MCF 10A (cell line): ENCODE data around the gene GOLIM4. TPM values are rescaled to one million over a fixed set of nuclear protein-coding genes. Genes with fewer than 3 reads are reported as not detected.
"Not testable (repeated sequence)": the region's sequence is repeated elsewhere in the genome, so short reads cannot be mapped to it uniquely, and the experiment has no call there.

Experiments
- BruUV-seq: library from RNA; stranded (reverse); fragments of 400-500 nt; replicated peaks from 2 replicates; lab custom pipeline; 2021; lab: Mats Ljungman, UMichigan
- CTCF ChIA-PET: fragments of 300-600 bp; sonication (Branson Sonifier 250); formaldehyde crosslinking; extraction: SDS; loops from one replicate; lab custom pipeline; 2021; ENCODE audit warnings: antibody characterized with exemption, inconsistent platforms; lab: Yijun Ruan, JAX
- POLR2A ChIA-PET: fragments of 300-600, 350-650 bp; sonication (Branson Sonifier 250); formaldehyde crosslinking; extraction: SDS; loops from one replicate; lab custom pipeline; 2020; ENCODE audit warnings: antibody characterized with exemption, inconsistent platforms; lab: Yijun Ruan, JAX
- DNase-seq: peaks from one replicate; pipeline ENCODE4 v3.0.0-alpha.2; 2018; ENCODE audit not compliant: unreplicated experiment
- H3K27ac Mint-ChIP-seq: one replicate; pipeline ENCODE4 v1.8.0; 2022; ENCODE audit warnings: mild to moderate bottlenecking, low read depth, mixed read lengths; ENCODE audit not compliant: unreplicated experiment
- H3K27me3 Mint-ChIP-seq: one replicate; pipeline ENCODE4 v1.8.0; 2022; ENCODE audit warnings: mixed read lengths; ENCODE audit not compliant: insufficient read depth, unreplicated experiment
- H3K36me3 Mint-ChIP-seq: one replicate; pipeline ENCODE4 v1.8.0; 2022; ENCODE audit warnings: mild to moderate bottlenecking, moderate library complexity, mixed read lengths; ENCODE audit not compliant: insufficient read depth, unreplicated experiment
- H3K4me1 Mint-ChIP-seq: one replicate; pipeline ENCODE4 v1.8.0; 2022; ENCODE audit warnings: mixed read lengths; ENCODE audit not compliant: insufficient read depth, unreplicated experiment
- H3K4me3 Mint-ChIP-seq: one replicate; pipeline ENCODE4 v1.8.0; 2022; ENCODE audit warnings: mild to moderate bottlenecking, moderate library complexity, mixed read lengths; ENCODE audit not compliant: unreplicated experiment
- H3K9me3 Mint-ChIP-seq: one replicate; pipeline ENCODE4 v1.8.0; 2022; ENCODE audit warnings: mixed read lengths; ENCODE audit not compliant: unreplicated experiment
- intact Hi-C: fragments of 100-400 bp; cut with micrococcal nuclease; formaldehyde crosslinking; loops from 2 replicates; pipeline ENCODE4 v1.14.1; 2022
- total RNA-seq: library from RNA; stranded (reverse); gene quantifications from 2 replicates; pipeline ENCODE4 v1.2.3, GENCODE V29; 2022
- TF ChIP-seq, protein P1 (sequence below): fragments of 200-600 bp; IDR thresholded peaks from one replicate; pipeline ENCODE4 v1.8.0; 2022; ENCODE audit warnings: antibody characterized with exemption, mild to moderate bottlenecking; ENCODE audit not compliant: unreplicated experiment

The GOLIM4 gene
- total RNA-seq, 1 experiment from 2014 or later: 25.8 TPM

DNA sequence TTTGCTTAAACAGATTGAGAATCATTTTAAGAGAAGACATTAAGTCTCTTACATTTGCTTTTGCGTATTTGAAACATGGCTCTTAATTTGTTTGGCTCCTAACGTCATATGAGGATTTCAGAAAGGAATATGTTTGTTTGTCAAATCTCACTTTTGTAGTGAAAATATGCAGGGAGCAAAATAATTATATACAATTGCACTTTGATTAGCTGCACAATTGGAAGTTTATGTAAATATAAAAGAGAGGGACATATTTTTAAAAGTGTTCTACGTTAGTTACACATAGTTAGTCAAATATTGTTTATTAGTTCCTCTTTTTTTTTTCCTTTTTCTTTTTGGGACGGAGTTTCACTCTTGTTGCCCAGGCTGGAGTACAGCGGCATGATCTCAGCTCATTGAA is 42.7 kb upstream of the GOLIM4 start:
- no peak for DNase-seq
- no peaks in the 10 kb centered on the region for H3K36me3 Mint-ChIP-seq
- H3K27me3 Mint-ChIP-seq: no peaks in the 10 kb centered on the region
- POLR2A ChIA-PET: interaction anchor here (0.7 kb wide), 1 partner anchor 11 kb away, joined by 3 read pairs; no protein-coding TSS in a partner anchor
- H3K27ac Mint-ChIP-seq: no peak overlapping the region
- no peak overlapping the region for H3K4me3 Mint-ChIP-seq
- no TSS peak for BruUV-seq
- CTCF ChIA-PET: interaction anchor here (0.6 kb wide), 1 partner anchor 44 kb away, joined by 3 read pairs; no protein-coding TSS in a partner anchor
- TF ChIP-seq, protein P1, sequence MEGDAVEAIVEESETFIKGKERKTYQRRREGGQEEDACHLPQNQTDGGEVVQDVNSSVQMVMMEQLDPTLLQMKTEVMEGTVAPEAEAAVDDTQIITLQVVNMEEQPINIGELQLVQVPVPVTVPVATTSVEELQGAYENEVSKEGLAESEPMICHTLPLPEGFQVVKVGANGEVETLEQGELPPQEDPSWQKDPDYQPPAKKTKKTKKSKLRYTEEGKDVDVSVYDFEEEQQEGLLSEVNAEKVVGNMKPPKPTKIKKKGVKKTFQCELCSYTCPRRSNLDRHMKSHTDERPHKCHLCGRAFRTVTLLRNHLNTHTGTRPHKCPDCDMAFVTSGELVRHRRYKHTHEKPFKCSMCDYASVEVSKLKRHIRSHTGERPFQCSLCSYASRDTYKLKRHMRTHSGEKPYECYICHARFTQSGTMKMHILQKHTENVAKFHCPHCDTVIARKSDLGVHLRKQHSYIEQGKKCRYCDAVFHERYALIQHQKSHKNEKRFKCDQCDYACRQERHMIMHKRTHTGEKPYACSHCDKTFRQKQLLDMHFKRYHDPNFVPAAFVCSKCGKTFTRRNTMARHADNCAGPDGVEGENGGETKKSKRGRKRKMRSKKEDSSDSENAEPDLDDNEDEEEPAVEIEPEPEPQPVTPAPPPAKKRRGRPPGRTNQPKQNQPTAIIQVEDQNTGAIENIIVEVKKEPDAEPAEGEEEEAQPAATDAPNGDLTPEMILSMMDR: no peak
- no peaks in the 10 kb centered on the region for H3K4me1 Mint-ChIP-seq
- intact Hi-C loops: no loop called here
- no peaks in the 10 kb centered on the region for H3K9me3 Mint-ChIP-seq

DNA sequence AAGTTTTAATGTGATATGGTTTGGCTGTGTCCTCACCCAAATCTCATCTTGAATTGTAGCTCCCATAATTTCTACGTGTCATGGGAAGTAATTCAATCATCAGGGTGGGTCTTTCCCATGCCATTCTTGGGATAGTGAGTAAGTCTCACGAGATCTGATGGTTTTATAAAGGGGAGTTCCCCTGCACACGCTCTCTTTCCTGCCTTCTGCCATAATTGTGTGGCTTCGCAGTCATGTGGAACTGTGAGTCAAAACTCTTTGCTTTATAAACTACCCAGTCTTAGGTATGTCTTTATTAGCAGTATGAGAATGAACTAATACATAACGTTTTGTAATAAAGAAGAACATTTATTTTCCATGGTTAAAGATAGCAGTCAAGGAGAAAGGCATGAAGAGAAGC is 39.2 kb upstream of the GOLIM4 start:
- Mint-ChIP-seq H3K9me3 (no peaks in the 10 kb centered on the region), H3K36me3 (no peaks in the 10 kb centered on the region), H3K4me3 (no peak overlapping the region), H3K27me3 (peaks cover 10% of the 10 kb centered on the region), H3K4me1 (no peaks in the 10 kb centered on the region), H3K27ac (no peak overlapping the region)
- BruUV-seq: no TSS peak
- TF ChIP-seq, protein P1: no peak
- intact Hi-C loops: no loop called here
- ChIA-PET CTCF (interaction anchor here (0.5 kb wide), 1 partner anchor 56 kb away, joined by 3 read pairs; no protein-coding TSS in a partner anchor), POLR2A (no interaction called here)
- DNase-seq: no peak

DNA sequence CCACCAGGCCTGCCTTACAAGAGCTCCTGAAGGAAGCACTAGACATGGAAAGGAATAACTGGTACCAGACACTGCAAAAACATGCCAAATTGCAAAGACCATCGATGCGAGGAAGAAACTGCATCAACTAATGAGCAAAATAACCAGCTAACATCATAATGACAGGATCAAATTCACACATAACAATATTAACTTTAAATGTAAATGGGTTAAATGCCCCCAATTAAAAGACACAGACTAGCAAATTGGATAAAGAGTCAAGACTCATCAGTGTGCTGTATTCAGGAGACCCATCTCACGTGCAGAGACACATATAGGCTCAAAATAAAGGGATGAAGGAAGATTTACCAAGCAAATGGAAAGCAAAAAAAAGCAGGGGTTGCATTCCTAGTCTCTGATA is 34.5 kb upstream of the GOLIM4 start:
- H3K4me3 Mint-ChIP-seq, DNase-seq, BruUV-seq, H3K36me3 Mint-ChIP-seq, intact Hi-C loops, H3K27ac Mint-ChIP-seq, H3K4me1 Mint-ChIP-seq, H3K9me3 Mint-ChIP-seq, POLR2A ChIA-PET: not testable (repeated sequence)
- CTCF ChIA-PET: interaction anchor here (1.1 to 1.4 kb wide), 2 partner anchors 83 kb away, joined by 3 to 5 read pairs; no protein-coding TSS in a partner anchor
- peaks cover 10% of the 10 kb centered on the region for H3K27me3 Mint-ChIP-seq

DNA sequence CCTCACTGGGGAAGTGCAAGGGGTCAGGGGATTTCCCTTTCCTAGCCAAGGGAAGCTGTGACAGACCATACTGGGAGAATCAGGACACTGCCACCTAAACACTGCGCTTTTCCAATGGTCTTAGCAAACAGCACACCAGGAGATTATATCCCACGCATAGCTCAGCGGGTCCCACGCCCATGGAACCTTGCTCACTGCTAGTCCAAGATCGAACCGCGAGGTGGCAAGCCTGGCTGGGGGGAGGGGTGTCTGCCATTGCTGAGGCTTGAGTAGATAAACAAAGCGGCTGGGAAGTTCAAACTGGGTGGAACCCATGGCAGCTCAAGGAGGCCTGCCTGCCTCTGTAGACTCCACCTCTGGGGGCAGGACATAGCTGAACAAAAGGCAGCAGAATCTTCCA is 32.7 kb upstream of the GOLIM4 start:
- intact Hi-C loops, H3K9me3 Mint-ChIP-seq, H3K36me3 Mint-ChIP-seq, BruUV-seq, H3K27ac Mint-ChIP-seq, H3K4me1 Mint-ChIP-seq, DNase-seq, H3K4me3 Mint-ChIP-seq, POLR2A ChIA-PET: not testable (repeated sequence)
- CTCF ChIA-PET: interaction anchor here (0.5 to 1.6 kb wide), 3 partner anchors 31 to 234 kb away, joined by 3 to 6 read pairs (median 5); no protein-coding TSS in a partner anchor
- peaks cover 10% of the 10 kb centered on the region for H3K27me3 Mint-ChIP-seq

DNA sequence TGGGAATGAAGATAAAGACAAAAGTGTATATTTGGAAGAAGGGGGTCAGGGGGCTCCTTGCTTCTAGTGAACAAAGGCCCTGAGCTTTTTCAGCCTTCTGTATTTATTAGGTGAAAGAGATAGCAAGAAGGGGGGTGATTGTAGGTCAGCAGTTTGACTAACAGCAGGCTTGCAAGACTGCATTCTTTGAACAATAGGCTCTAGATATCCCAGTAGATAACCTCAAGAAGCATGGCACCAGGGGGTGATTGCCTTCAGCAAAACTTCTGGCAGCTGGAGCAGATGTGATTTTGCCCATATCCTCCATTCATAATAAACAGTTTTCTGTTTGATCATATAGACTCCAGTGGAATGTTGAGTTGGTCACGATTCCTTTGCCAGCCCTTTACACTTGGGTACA is 31.7 kb upstream of the GOLIM4 start:
- H3K27me3 Mint-ChIP-seq: peaks cover 10% of the 10 kb centered on the region
- intact Hi-C loops: no loop called here
- DNase-seq: no peak
- H3K4me3 Mint-ChIP-seq: no peak overlapping the region
- no peaks in the 10 kb centered on the region for H3K9me3 Mint-ChIP-seq
- ChIA-PET CTCF (interaction anchor here (0.6 to 1.6 kb wide), 3 partner anchors 15 to 55 kb away, joined by 3 to 6 read pairs (median 5); no protein-coding TSS in a partner anchor), POLR2A (interaction anchor here (0.6 kb wide), 1 partner anchor 11 kb away, joined by 3 read pairs; no protein-coding TSS in a partner anchor)
- TF ChIP-seq, protein P1: no peak
- no peaks in the 10 kb centered on the region for H3K36me3 Mint-ChIP-seq
- no peaks in the 10 kb centered on the region for H3K4me1 Mint-ChIP-seq
- H3K27ac Mint-ChIP-seq: no peak overlapping the region
- no TSS peak for BruUV-seq
